GM12864 (cell line): Measurements from ENCODE around the gene AXDND1.
"Not testable (repeated sequence)": the region's sequence is repeated elsewhere in the genome, so short reads cannot be mapped to it uniquely, and the experiment has no call there.

Experiments used
- DNase-seq: peaks from one replicate; pipeline ENCODE4 v3.0.0-alpha.2; 2011; ENCODE audit warnings: low read depth
- H3K4me3 ChIP-seq: 2 replicates; pipeline ENCODE4 v1.5.1; 2011; ENCODE audit warnings: mild to moderate bottlenecking, low read depth, low read length, control low read depth
- CTCF ChIP-seq: IDR thresholded peaks from 2 replicates; pipeline ENCODE4 v1.5.1; 2011; ENCODE audit warnings: low read depth, mild to moderate bottlenecking, moderate library complexity, low read length, control low read depth, inconsistent platforms; ENCODE audit errors: missing control alignments

The AXDND1 gene

DNA sequence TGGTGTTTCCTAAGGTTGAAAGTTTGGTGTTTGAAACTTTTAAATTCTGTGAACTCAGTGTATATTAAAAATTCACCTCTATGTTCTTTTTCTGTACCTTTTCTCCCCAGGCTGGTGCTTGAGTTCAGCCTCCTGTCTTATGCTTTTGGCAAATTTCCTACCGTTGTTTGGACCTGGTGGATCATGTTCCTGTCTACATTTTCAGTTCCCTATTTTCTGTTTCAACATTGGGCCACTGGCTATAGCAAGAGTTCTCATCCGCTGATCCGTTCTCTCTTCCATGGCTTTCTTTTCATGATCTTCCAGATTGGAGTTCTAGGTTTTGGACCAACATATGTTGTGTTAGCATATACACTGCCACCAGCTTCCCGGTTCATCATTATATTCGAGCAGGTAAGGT is 24.9 kb upstream of the AXDND1 start:
- H3K4me3 ChIP-seq, result no peak overlapping the region
- no peak for DNase-seq
- no peak for TF ChIP-seq CTCF

DNA sequence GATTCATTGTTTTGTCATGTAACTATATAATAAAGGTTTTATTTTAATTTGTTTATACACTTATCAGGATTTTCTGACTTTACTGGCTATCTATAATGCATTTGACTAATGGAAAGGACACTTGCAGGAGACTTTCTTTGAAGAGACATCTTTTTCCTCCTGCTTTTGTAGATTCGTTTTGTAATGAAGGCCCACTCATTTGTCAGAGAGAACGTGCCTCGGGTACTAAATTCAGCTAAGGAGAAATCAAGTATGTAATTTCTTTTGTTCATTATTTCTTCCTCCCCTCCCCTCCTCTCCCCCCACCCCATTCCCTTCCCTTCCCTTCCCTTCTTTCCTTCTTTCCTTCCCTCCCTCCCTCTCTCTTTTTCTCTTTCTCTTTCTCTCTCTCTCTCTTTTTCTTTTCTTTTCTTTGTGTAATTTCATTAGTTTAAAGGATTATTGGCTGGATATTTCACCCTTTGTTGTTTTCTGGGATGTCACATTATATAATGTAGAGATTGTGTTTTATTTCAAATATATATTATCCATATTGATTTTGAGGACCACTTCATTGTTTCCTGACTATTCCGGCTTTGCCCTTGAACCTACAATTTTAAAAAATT is 23.7 kb upstream of the AXDND1 start:
- TF ChIP-seq CTCF, result no peak
- no peak overlapping the region for H3K4me3 ChIP-seq
- DNase-seq, result no peak

DNA sequence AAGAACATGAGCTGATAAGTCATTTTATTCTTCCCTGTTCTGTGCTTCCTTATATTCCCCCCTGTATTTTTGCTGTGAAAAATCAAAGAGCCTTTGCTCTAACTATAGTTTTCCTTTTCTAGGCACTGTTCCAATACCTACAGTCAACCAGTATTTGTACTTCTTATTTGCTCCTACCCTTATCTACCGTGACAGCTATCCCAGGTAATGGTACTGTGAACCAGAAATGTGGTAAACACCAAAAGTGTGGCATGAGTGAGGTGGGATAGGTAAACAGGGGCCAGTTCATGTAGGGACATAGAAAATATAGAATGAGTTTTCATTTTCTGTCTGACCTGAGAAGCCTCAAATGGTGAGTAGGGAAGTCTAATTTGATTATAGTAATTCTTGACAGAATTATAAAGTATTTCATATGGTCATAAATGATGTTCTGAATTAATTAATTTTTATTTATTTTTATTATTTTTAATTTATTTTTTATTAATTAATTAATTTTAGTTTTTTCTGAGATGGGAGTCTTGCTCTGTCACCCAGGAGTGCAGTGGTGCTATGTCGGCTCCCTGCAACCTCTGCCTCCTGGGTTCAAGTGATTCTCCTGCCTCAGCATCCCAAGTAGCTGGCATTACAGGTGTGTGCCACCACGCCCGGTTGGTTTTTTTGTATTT is 22.9 kb upstream of the AXDND1 start:
- no peak for TF ChIP-seq CTCF
- no peak overlapping the region for H3K4me3 ChIP-seq
- DNase-seq, result no peak

- DNase-seq, result no peak
- no peak overlapping the region for H3K4me3 ChIP-seq
These were observed 14.5 kb upstream of the AXDND1 start for GRCh38 chr1:179351281-179351680.

GRCh38 chr1:179352236-179352635 is 13.5 kb upstream of the AXDND1 start:
- TF ChIP-seq CTCF, result no peak
- DNase-seq, result no peak
- H3K4me3 ChIP-seq, result no peak overlapping the region

More at GRCh38 chr1:179351281-179351680, 14.5 kb upstream of the AXDND1 start:
- no peak for TF ChIP-seq CTCF

GRCh38 chr1:179353546-179353945 is 12.2 kb upstream of the AXDND1 start:
- DNase-seq, result no peak
- TF ChIP-seq CTCF, result no peak
- H3K4me3 ChIP-seq, result no peak overlapping the region

DNA sequence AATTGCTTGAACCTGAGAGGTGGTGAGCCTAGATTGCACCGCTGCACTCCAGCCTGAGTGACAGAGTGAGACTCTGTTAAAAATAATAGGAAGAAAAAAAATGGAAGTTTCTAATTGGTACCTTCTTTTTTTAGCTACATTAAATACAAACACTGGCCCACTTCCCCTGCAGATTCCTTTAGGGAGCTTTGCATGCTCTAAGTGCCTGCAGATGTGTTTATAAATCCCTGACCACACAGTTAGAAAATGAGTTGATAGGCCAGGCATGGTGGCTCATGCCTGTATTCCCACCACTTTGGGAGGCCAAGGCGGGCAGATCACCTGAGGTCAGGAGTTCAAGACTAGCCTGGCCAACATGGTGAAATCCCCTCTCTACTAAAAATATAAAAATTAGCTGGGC is 4.1 kb upstream of the AXDND1 start:
- not testable (repeated sequence) for DNase-seq, H3K4me3 ChIP-seq
